PC-9 (cell line): ENCODE data around the gene DDX10. TPM values are rescaled to one million over a fixed set of nuclear protein-coding genes. Genes with fewer than 3 reads are reported as not detected.

ENCODE experiments used
- BruUV-seq: library from RNA; stranded (reverse); fragments of 400-500 nt; replicated peaks from 2 replicates; lab custom pipeline; 2021; lab: Mats Ljungman, UMichigan
- CTCF ChIA-PET: fragments of 300-600 bp; sonication (Branson Sonifier 250); formaldehyde crosslinking; loops from one replicate; lab custom pipeline; 2022; ENCODE audit warnings: antibody characterized with exemption; lab: Charles Lee
- POLR2A ChIA-PET: fragments of 300-600 bp; sonication (Branson Sonifier 250); formaldehyde crosslinking; loops from one replicate; lab custom pipeline; 2022; ENCODE audit warnings: antibody characterized with exemption; ENCODE audit not compliant: unreplicated experiment; lab: Charles Lee
- DNase-seq, 2 experiments: peaks; one replicate each; pipeline versions ENCODE4 v3.0.0 to v3.0.0-alpha.2; 2015 to 2022; ENCODE audit warnings: mixed read lengths in 1 of 2
- H2AFZ ChIP-seq: fragments of 200-600 bp; sonication (generic); 2 replicates; pipeline ENCODE4 v1.8.1; 2017; ENCODE audit warnings: antibody characterized with exemption
- H3F3A ChIP-seq: fragments of 200-600 bp; sonication (generic); 2 replicates; pipeline ENCODE4 v1.8.1; 2017; ENCODE audit warnings: antibody characterized with exemption, mild to moderate bottlenecking, low read depth; ENCODE audit not compliant: insufficient read depth
- H3K27ac ChIP-seq: fragments of 200-600 bp; sonication (generic); 2 replicates; pipeline ENCODE4 v1.6.1; 2016; ENCODE audit warnings: mixed run types
- H3K27me3 ChIP-seq: fragments of 200-600 bp; sonication (generic); 2 replicates; pipeline ENCODE4 v1.6.1; 2016; ENCODE audit warnings: low read depth, mixed run types; ENCODE audit not compliant: insufficient read depth
- H3K36me3 ChIP-seq: fragments of 200-600 bp; sonication (generic); 2 replicates; pipeline ENCODE4 v1.6.1; 2016; ENCODE audit warnings: low read depth, mixed run types
- H3K4me1 ChIP-seq: fragments of 200-600 bp; sonication (generic); replicated peaks from 2 replicates; pipeline ENCODE4 v1.6.1; 2016; ENCODE audit warnings: mixed run types; ENCODE audit not compliant: insufficient read depth
- H3K4me2 ChIP-seq: fragments of 200-600 bp; sonication (generic); 2 replicates; pipeline ENCODE4 v1.6.1; 2017; ENCODE audit warnings: mixed run types
- H3K4me3 ChIP-seq: fragments of 200-600 bp; sonication (generic); 2 replicates; pipeline ENCODE4 v1.6.1; 2016; ENCODE audit warnings: mixed run types
- H3K79me2 ChIP-seq: fragments of 200-600 bp; sonication (generic); 2 replicates; pipeline ENCODE4 v1.6.1; 2017; ENCODE audit warnings: low read depth, mixed run types
- H3K9me2 ChIP-seq: fragments of 200-600 bp; sonication (generic); 2 replicates; pipeline ENCODE4 v1.8.1; 2017; ENCODE audit warnings: mild to moderate bottlenecking; ENCODE audit not compliant: insufficient read depth
- H3K9me3 ChIP-seq: fragments of 200-600 bp; sonication (generic); 2 replicates; pipeline ENCODE4 v1.8.1; 2016; ENCODE audit warnings: low read depth; ENCODE audit not compliant: insufficient read depth
- H4K20me1 ChIP-seq: fragments of 200-600 bp; sonication (generic); 2 replicates; pipeline ENCODE4 v1.8.1; 2017; ENCODE audit not compliant: insufficient read depth
- EZH2 ChIP-seq: fragments of 200-600 bp; sonication (generic); IDR thresholded peaks from 2 replicates; pipeline ENCODE4 v1.8.0; 2017; ENCODE audit warnings: antibody characterized with exemption, low read depth
- intact Hi-C: fragments of 100-400 bp; cut with micrococcal nuclease; formaldehyde crosslinking; loops from one replicate; pipeline ENCODE4 v1.10.0; 2022; ENCODE audit not compliant: unreplicated experiment
- total RNA-seq: library from RNA; stranded (reverse); gene quantifications from 2 replicates; pipeline ENCODE4 v1.2.3, GENCODE V29; 2021
- TF ChIP-seq, protein P1 (sequence below): fragments of 200-600 bp; sonication (generic); conservative IDR thresholded peaks from 2 replicates; pipeline ENCODE4 v1.6.1; 2017; ENCODE audit warnings: mixed run types, antibody characterized with exemption, mild to moderate bottlenecking, moderate library complexity

DDX10 gene
- total RNA-seq, 1 experiment from 2014 or later: 26.4 TPM

GRCh38 chr11:108939135-108939534 lies 274.3 kb downstream of the DDX10 start:
- Histone ChIP-seq H3K9me3 (no peaks in the 10 kb centered on the region), H3K4me3 (no peak overlapping the region), H3K27ac (no peak overlapping the region), H3K27me3 (no peaks in the 10 kb centered on the region), H4K20me1 (no peaks in the 10 kb centered on the region), H3F3A (no peaks in the 10 kb centered on the region), H3K79me2 (no peaks in the 10 kb centered on the region), H3K9me2 (no peaks in the 10 kb centered on the region), H3K4me2 (no peak overlapping the region), H3K36me3 (no peaks in the 10 kb centered on the region), H3K4me1 (no peaks in the 10 kb centered on the region), H2AFZ (no peak overlapping the region)
- TF ChIP-seq, protein P1, sequence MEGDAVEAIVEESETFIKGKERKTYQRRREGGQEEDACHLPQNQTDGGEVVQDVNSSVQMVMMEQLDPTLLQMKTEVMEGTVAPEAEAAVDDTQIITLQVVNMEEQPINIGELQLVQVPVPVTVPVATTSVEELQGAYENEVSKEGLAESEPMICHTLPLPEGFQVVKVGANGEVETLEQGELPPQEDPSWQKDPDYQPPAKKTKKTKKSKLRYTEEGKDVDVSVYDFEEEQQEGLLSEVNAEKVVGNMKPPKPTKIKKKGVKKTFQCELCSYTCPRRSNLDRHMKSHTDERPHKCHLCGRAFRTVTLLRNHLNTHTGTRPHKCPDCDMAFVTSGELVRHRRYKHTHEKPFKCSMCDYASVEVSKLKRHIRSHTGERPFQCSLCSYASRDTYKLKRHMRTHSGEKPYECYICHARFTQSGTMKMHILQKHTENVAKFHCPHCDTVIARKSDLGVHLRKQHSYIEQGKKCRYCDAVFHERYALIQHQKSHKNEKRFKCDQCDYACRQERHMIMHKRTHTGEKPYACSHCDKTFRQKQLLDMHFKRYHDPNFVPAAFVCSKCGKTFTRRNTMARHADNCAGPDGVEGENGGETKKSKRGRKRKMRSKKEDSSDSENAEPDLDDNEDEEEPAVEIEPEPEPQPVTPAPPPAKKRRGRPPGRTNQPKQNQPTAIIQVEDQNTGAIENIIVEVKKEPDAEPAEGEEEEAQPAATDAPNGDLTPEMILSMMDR: no peak
- TF ChIP-seq EZH2: no peak
- POLR2A ChIA-PET: no interaction called here
- CTCF ChIA-PET: no interaction called here
- BruUV-seq: no TSS peak
- no peak for DNase-seq
- intact Hi-C loops: no loop called here

- no peak overlapping the region for H3K4me2 ChIP-seq
- POLR2A ChIA-PET: no interaction called here
- DNase-seq: no peak
Measured at GRCh38 chr11:108943853-108944252, 279.0 kb downstream of the DDX10 start.

GRCh38 chr11:108944471-108945178 lies 279.8 kb downstream of the DDX10 start:
- H3K4me2 ChIP-seq: no peak overlapping the region
- H3K79me2 ChIP-seq: no peaks in the 10 kb centered on the region
- H3K27me3 ChIP-seq: no peaks in the 10 kb centered on the region
- no peak for TF ChIP-seq EZH2
- TF ChIP-seq, protein P1: no peak
- no peaks in the 10 kb centered on the region for H3F3A ChIP-seq
- H3K4me1 ChIP-seq: no peaks in the 10 kb centered on the region
- H3K9me3 ChIP-seq: no peaks in the 10 kb centered on the region
- H2AFZ ChIP-seq: no peak overlapping the region
- no peaks in the 10 kb centered on the region for H3K36me3 ChIP-seq
- H4K20me1 ChIP-seq: no peaks in the 10 kb centered on the region
- intact Hi-C loops: no loop called here
- CTCF ChIA-PET: no interaction called here
- POLR2A ChIA-PET: no interaction called here
- no peak overlapping the region for H3K27ac ChIP-seq
- H3K4me3 ChIP-seq: no peak overlapping the region
- no TSS peak for BruUV-seq
- DNase-seq: no peak
- no peaks in the 10 kb centered on the region for H3K9me2 ChIP-seq

More at GRCh38 chr11:108943853-108944252, 279.0 kb downstream of the DDX10 start:
- Histone ChIP-seq H3F3A (no peaks in the 10 kb centered on the region), H3K9me2 (no peaks in the 10 kb centered on the region), H3K36me3 (no peaks in the 10 kb centered on the region), H3K79me2 (no peaks in the 10 kb centered on the region), H2AFZ (no peak overlapping the region), H3K27me3 (no peaks in the 10 kb centered on the region), H3K9me3 (no peaks in the 10 kb centered on the region), H3K4me3 (no peak overlapping the region), H3K27ac (no peak overlapping the region), H3K4me1 (no peaks in the 10 kb centered on the region), H4K20me1 (no peaks in the 10 kb centered on the region)
- intact Hi-C loops: no loop called here
- BruUV-seq: no TSS peak
- TF ChIP-seq EZH2: no peak
- TF ChIP-seq, protein P1: no peak
- CTCF ChIA-PET: no interaction called here
